Measurements from ENCODE around the gene HLCS. TPM values are rescaled to one million over a fixed set of nuclear protein-coding genes. Genes with fewer than 3 reads are reported as not detected.
"Not testable (repeated sequence)": the region's sequence is repeated elsewhere in the genome, so short reads cannot be mapped to it uniquely, and the experiment has no call there.

HLCS gene
- polyA plus RNA-seq, 1 of the 3 experiments (the other 2 are of a cell fraction): 13.0 TPM

GRCh38 chr21:37006486-37007291 lies 40.2 kb upstream of the HLCS start, which contains the start of gene RIPPLY3:
Gene RIPPLY3 (plus strand): TSS chr21:37006702. CDS start chr21:37006773, 71 bp downstream.
- DNase-seq: peak; percentile 75
- Histone ChIP-seq H2AFZ (ENCODE audit: low read depth) (peak within 1 kb of the TSS; percentile 72), H3K27me3 (ENCODE audit: insufficient read depth) (no peaks in the 10 kb centered on the region), H3K4me2 (peak within 1 kb of the TSS; percentile 70; the same call in 1 of the 2 replicates), H3F3A (replicated peaks; ENCODE audit: insufficient read depth) (peaks cover 4% of the 10 kb centered on the region), H3K79me2 (ENCODE audit: insufficient read depth) (no peaks in the 10 kb centered on the region), H3K9me2 (no peaks in the 10 kb centered on the region), H3K4me1 (ENCODE audit: control insufficient read depth in 1 of 2, insufficient read depth in 2 of 2, low read depth in 1 of 2, low read length in 1 of 2) (no peaks in the 10 kb centered on the region; a peak in 1 of 4 replicates), H3K9me3 (no peaks in the 10 kb centered on the region), H3K36me3 (replicated peaks in 1 of 2; ENCODE audit: control insufficient read depth in 1 of 2, insufficient read depth in 2 of 2, low read length in 1 of 2) (no peaks in the 10 kb centered on the region), H3K4me3 (ENCODE audit: low read depth in 2 of 2, low read length in 1 of 2) (peak within 1 kb of the TSS; percentile 46), H3K9ac (no peak within 1 kb of the TSS), H3K27ac (ENCODE audit: low read depth in 2 of 2, low read length in 1 of 2) (no peak within 1 kb of the TSS), H4K20me1 (ENCODE audit: insufficient read depth) (no peaks in the 10 kb centered on the region)
- CTCF ChIA-PET: interaction anchor here (0.7 to 3.5 kb wide), 4 partner anchors 17 to 91 kb away, joined by 3 to 21 read pairs (median 10); no protein-coding TSS in a partner anchor
- WGBS (ENCODE audit: low lambda C conversion rate): 15% methylated on average over 45 of the region's 87 CpGs
- no peak for TF ChIP-seq USF1 (IDR thresholded peaks at IDR 0.05; ENCODE audit: borderline replicate concordance, low read depth)
- POLR2A ChIA-PET: interaction anchor here (0.8 to 1.3 kb wide), 2 partner anchors 14 to 17 kb away, joined by 3 to 4 read pairs; no protein-coding TSS in a partner anchor

GRCh38 chr21:37005548-37006485 lies 39.3 kb upstream of the HLCS start:
- Histone ChIP-seq H3K4me1 (ENCODE audit: control insufficient read depth in 1 of 2, insufficient read depth in 2 of 2, low read depth in 1 of 2, low read length in 1 of 2) (no peaks in the 10 kb centered on the region; a peak in 1 of 4 replicates), H3K9me3 (no peaks in the 10 kb centered on the region), H3F3A (replicated peaks; ENCODE audit: insufficient read depth) (peaks cover 4% of the 10 kb centered on the region), H3K4me3 (ENCODE audit: low read depth in 2 of 2, low read length in 1 of 2) (0 out of 4 replicates have a peak overlapping the region, but pooled peaks of 1 of the 2 experiments have one; percentile 46), H3K9me2 (no peaks in the 10 kb centered on the region), H3K9ac (no peak overlapping the region), H3K27ac (ENCODE audit: low read depth in 2 of 2, low read length in 1 of 2) (no peak overlapping the region), H3K27me3 (ENCODE audit: insufficient read depth) (no peaks in the 10 kb centered on the region), H4K20me1 (ENCODE audit: insufficient read depth) (no peaks in the 10 kb centered on the region), H3K4me2 (no peak overlapping the region), H2AFZ (ENCODE audit: low read depth) (no peak overlapping the region), H3K36me3 (replicated peaks in 1 of 2; ENCODE audit: control insufficient read depth in 1 of 2, insufficient read depth in 2 of 2, low read length in 1 of 2) (no peaks in the 10 kb centered on the region), H3K79me2 (ENCODE audit: insufficient read depth) (no peaks in the 10 kb centered on the region)
- POLR2A ChIA-PET: interaction anchor here (1.3 kb wide), 1 partner anchor 16 kb away, joined by 4 read pairs; no protein-coding TSS in a partner anchor
- peak; percentile 36 for DNase-seq
- CTCF ChIA-PET: interaction anchor here (1.6 to 3.5 kb wide), 3 partner anchors 16 to 28 kb away, joined by 4 to 21 read pairs (median 17); no protein-coding TSS in a partner anchor
- no peak for TF ChIP-seq REST (IDR thresholded peaks at IDR 0.05; ENCODE audit: low read depth, low read length)
- TF ChIP-seq SIN3A (IDR thresholded peaks at IDR 0.05; ENCODE audit: borderline replicate concordance, low read depth, low read length): no peak
- no peak for TF ChIP-seq JUND (IDR thresholded peaks at IDR 0.05)
- TF ChIP-seq IRF3 (IDR thresholded peaks at IDR 0.05; ENCODE audit: low read depth, low read length): no peak
- no peak for TF ChIP-seq PBX3 (IDR thresholded peaks at IDR 0.05)
- TF ChIP-seq FOSL2 (IDR thresholded peaks at IDR 0.05; ENCODE audit: borderline replicate concordance, low read depth): no peak
- no peak for TF ChIP-seq RAD21 (IDR thresholded peaks at IDR 0.05; ENCODE audit: low read length)
- no peak for TF ChIP-seq MEF2A (IDR thresholded peaks at IDR 0.05; ENCODE audit: borderline replicate concordance, low read depth)
- no peak for TF ChIP-seq TEAD4 (IDR thresholded peaks at IDR 0.05; ENCODE audit: borderline replicate concordance, insufficient read depth)
- 86% methylated on average over 50 of the region's 76 CpGs for WGBS (ENCODE audit: low lambda C conversion rate)

- H3K9ac ChIP-seq; H3K9me2 ChIP-seq; H3K79me2 ChIP-seq (ENCODE audit: insufficient read depth); H3K27me3 ChIP-seq (ENCODE audit: insufficient read depth); H4K20me1 ChIP-seq (ENCODE audit: insufficient read depth); DNase-seq; H3K27ac ChIP-seq (ENCODE audit: low read depth in 2 of 2, low read length in 1 of 2); H3K4me1 ChIP-seq (ENCODE audit: control insufficient read depth in 1 of 2, insufficient read depth in 2 of 2, low read depth in 1 of 2, low read length in 1 of 2); H3K36me3 ChIP-seq (replicated peaks in 1 of 2; ENCODE audit: control insufficient read depth in 1 of 2, insufficient read depth in 2 of 2, low read length in 1 of 2); CTCF ChIA-PET; H3K4me2 ChIP-seq; H3F3A ChIP-seq (replicated peaks; ENCODE audit: insufficient read depth); H3K4me3 ChIP-seq (ENCODE audit: low read depth in 2 of 2, low read length in 1 of 2); H2AFZ ChIP-seq (ENCODE audit: low read depth); POLR2A ChIA-PET; H3K9me3 ChIP-seq: not testable (repeated sequence)
- WGBS (ENCODE audit: low lambda C conversion rate): 71% methylated on average over 3 of the region's 3 CpGs
Measured at GRCh38 chr21:37003917-37004316, 37.4 kb upstream of the HLCS start.
